Stimulated activated CD4-positive, alpha-beta T cell treated with anti-CD3 and anti-CD28 coated beads, Interleukin-15, amount 100 ng/mL, for 24 hours (primary cell): ENCODE results near the gene SNUPN.

Source experiments
- DNase-seq: peaks from one replicate; pipeline ENCODE4 v3.0.0-alpha.2; 2020

Gene SNUPN

GRCh38 chr15:75625542-75626347 is at the start of gene SNUPN:
TSS of gene SNUPN (minus strand) at chr15:75625725. CDS start at chr15:75621051, 4,674 bp downstream.
- DNase-seq, result peak; percentile 97

GRCh38 chr15:75674366-75674765 is 48.8 kb upstream of the SNUPN start:
- DNase-seq, result no peak

GRCh38 chr15:75673426-75674235 is 48.1 kb upstream of the SNUPN start:
- no peak for DNase-seq

GRCh38 chr15:75672646-75673425 is 47.3 kb upstream of the SNUPN start:
- no peak for DNase-seq

GRCh38 chr15:75671730-75672602 is 46.4 kb upstream of the SNUPN start:
- DNase-seq, result no peak

GRCh38 chr15:75669879-75670212 is 44.3 kb upstream of the SNUPN start:
- no peak for DNase-seq

GRCh38 chr15:75669191-75669878 is 43.8 kb upstream of the SNUPN start:
- no peak for DNase-seq

- DNase-seq, result no peak
Measured at GRCh38 chr15:75666823-75667501, 41.4 kb upstream of the SNUPN start.

- no peak for DNase-seq
Measured at GRCh38 chr15:75663931-75664421, 38.5 kb upstream of the SNUPN start.

- no peak for DNase-seq
Measured at GRCh38 chr15:75662823-75663519, 37.4 kb upstream of the SNUPN start.

GRCh38 chr15:75661756-75662140 is 36.2 kb upstream of the SNUPN start:
- no peak for DNase-seq

GRCh38 chr15:75661100-75661755 is 35.7 kb upstream of the SNUPN start:
- DNase-seq, result no peak

GRCh38 chr15:75659928-75660645 is 34.6 kb upstream of the SNUPN start:
- no peak for DNase-seq

- DNase-seq, result no peak
Measured at GRCh38 chr15:75659141-75659771, 33.7 kb upstream of the SNUPN start.

GRCh38 chr15:75656813-75657212 is 31.3 kb upstream of the SNUPN start:
- no peak for DNase-seq

- no peak for DNase-seq
Measured at GRCh38 chr15:75656331-75656730, 30.8 kb upstream of the SNUPN start.

- no peak for DNase-seq
Measured at GRCh38 chr15:75655931-75656330, 30.4 kb upstream of the SNUPN start.

- no peak for DNase-seq
Measured at GRCh38 chr15:75654201-75654907, 28.8 kb upstream of the SNUPN start.
